HG03469 (cell line): Measurements from ENCODE around the gene ENDOV.

Source experiments
- ATAC-seq: cut with Tn5 transposase; IDR thresholded peaks from one replicate; pipeline ENCODE4 v1.9.1; 2021; ENCODE audit warnings: mild to moderate bottlenecking, moderate library complexity, moderate number of reproducible peaks; ENCODE audit not compliant: unreplicated experiment

The ENDOV gene

DNA sequence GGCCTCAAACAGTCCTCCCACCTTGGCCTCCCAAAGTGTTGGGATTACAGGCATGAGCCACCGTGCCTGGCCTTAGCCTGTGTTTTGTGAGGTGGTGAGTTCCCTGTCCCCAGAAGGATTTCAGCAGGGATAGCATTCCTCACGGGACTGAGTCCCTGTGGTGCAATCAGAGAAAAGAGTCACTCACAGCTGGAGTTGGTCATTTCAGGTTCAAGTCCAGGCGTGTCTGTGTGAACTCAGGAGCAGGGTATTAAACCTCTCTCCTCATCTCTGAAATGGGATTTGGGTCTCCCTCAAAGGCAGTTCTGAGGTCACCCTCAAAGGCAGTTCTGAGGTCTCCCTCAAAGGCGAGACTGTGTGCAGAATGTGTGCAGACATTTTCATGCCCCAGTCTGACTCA, 32.8 kb downstream of the ENDOV start:
- no peak for ATAC-seq

GRCh38 chr17:80449194-80449929, 34.4 kb downstream of the ENDOV start:
- ATAC-seq: no peak

DNA sequence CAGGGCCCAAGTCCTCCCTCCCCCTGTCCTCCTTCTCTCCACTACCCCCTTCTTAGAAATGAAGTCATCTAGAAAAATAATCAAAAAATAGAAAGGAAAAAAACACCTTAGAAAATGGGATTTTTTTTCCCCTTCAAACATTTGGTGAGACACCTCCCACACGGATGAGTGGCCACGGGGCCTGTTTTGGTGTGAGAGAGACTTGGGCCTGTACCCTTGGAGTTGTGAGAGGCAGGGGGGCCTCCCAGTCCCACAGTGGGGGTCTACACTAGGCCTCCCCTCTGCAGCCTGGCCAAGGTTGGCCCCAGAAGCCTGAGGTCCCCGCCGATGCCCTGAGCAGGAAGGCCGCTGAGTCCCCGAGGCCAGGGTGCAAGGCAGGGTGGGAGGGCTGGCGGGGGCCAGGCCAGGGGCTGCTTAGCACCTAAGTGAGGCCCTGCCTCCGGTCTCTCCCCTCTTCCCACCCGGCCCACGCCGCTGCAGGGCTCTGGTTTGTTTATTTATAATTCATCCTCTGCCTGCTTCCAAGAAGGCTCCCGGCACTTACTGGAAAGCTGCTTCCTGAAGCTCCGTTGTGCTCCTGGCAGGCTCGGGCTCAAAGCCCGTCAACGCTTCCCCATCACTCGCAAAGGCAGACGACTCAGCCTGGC, 35.1 kb downstream of the ENDOV start:
- no peak for ATAC-seq

DNA sequence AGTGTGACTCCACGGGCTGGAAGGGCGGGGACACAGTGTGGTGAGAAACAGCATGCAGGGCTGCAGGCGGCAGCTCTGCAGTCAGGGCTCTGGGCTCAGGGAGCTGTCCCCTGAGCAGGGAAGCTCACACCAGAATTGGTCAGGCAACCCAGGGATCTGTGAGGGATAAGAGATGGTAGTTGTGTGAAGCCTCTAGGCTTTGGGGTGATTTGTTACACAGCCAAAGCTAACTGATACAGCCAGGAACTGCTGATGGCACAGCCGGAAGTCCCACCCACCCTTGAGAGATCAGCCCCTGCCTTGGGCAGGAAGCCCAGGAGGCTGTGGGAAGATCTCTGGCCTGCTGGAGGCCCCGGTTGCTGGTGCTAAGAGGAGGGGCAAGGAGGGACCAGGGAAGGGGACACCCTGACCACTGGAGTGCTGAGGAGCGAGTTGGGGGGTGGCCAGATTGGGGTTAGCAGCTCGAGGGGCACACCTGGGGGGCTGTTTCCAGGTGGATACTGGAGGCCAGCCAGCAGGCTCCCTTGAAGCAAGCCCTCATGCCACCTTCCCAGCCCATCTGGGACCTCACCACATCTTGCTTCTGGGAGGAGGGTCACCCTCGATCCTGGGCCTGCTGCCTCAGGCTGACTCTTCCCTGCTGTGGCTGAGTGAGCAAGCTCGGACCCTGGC, 36.3 kb downstream of the ENDOV start:
- ATAC-seq: no peak

GRCh38 chr17:80452173-80452915, 37.4 kb downstream of the ENDOV start:
- no peak for ATAC-seq

- no peak for ATAC-seq
These were observed 38.4 kb downstream of the ENDOV start for GRCh38 chr17:80453126-80453997.

- ATAC-seq: no peak
These were observed 39.1 kb downstream of the ENDOV start for GRCh38 chr17:80453998-80454556.

GRCh38 chr17:80454557-80455335, 39.8 kb downstream of the ENDOV start:
- peak; percentile 70 for ATAC-seq

GRCh38 chr17:80455336-80455710, 40.4 kb downstream of the ENDOV start:
- ATAC-seq: no peak

GRCh38 chr17:80455784-80456183, 40.8 kb downstream of the ENDOV start:
- no peak for ATAC-seq

GRCh38 chr17:80456465-80457235, 41.7 kb downstream of the ENDOV start:
- no peak for ATAC-seq

- no peak for ATAC-seq
These were observed 42.4 kb downstream of the ENDOV start for GRCh38 chr17:80457236-80457856.

DNA sequence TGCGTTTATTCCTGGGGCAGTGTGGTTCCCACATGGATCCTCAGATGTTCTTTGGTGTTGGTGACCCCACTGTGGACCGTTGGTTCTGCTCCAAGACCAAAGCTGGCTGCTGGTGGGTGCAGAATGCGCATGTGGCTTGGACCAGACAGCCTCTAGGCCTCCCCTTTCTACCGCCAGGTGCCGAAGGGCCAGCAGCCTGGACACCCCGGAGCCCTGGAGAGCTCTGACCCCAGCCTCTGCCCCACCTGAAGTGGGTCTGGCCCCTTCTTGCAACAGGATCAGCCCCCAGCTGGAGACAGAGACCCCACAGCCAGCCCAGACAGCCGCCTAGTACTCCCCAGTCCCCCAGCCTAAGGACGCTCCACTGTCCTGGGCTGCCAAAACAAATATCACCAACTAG, 43.0 kb downstream of the ENDOV start:
- no peak for ATAC-seq

GRCh38 chr17:80459234-80459633, 44.3 kb downstream of the ENDOV start:
- no peak for ATAC-seq

GRCh38 chr17:80460429-80460834, 45.5 kb downstream of the ENDOV start:
- ATAC-seq: no peak

GRCh38 chr17:80461528-80462160, 46.7 kb downstream of the ENDOV start:
- ATAC-seq: no peak

DNA sequence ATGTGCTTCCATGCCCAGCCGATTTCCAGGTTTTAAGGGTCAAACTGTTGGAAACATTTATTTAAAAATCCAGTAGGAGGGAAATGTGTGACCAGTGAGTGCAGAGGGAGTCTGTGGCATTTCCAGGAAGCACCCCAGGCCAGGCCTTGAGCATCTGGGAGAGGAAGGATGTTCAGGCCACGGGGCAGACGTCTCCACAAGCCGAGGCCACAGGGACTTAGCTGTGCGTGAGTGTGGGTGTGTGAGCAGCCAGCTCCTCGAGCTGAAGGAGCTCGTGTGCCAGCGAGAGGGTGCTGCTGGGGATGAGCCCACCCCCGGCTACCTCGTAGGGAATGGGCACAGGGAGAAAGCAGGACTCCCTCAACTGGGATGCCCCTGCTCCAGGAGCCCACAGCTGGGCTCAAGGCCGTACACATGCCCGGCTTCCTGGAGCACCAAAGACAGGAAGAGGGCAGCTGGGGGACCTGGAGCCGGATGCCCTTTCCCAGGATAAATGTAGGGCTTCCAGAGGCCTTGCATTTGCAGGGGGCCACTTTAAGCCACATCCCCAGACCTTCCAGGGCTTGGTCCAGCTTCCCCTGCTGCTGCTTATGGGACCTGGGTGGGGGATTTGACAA, 48.9 kb downstream of the ENDOV start:
- ATAC-seq: no peak
